A549 (cell line): ENCODE data around the gene ITGA11. TPM values are rescaled to one million over a fixed set of nuclear protein-coding genes. Genes with fewer than 3 reads are reported as not detected.

Experiments
- ATAC-seq, 2 experiments: fragments of 200-7000 bp in 1 of 2; fragments of >200 bp in 1 of 2; cut with Nextera tagmentation in 1 of 2; cut with Tn5 transposase in 1 of 2; 3 replicates each; pipeline versions ENCODE4 v1.8.0 to v1.9.1; 2018 to 2020; ENCODE audit warnings: mild to moderate bottlenecking in 1 of 2, moderate library complexity in 1 of 2
- CTCF ChIA-PET: fragments of 300-600 bp; sonication (Branson Sonifier 250); formaldehyde crosslinking; extraction: SDS; loops from one replicate; lab custom pipeline; 2021; ENCODE audit warnings: antibody characterized with exemption, inconsistent platforms; lab: Yijun Ruan, JAX
- POLR2A ChIA-PET: fragments of 350-600 bp; formaldehyde crosslinking; extraction: SDS; loops from one replicate; lab custom pipeline; 2021; ENCODE audit warnings: antibody characterized with exemption, inconsistent platforms; lab: Yijun Ruan, JAX
- DNase-seq, 2 experiments: peaks; one replicate each; pipeline versions ENCODE4 v3.0.0 to v3.0.0-alpha.2; 2011 to 2016; ENCODE audit warnings: low read depth in 1 of 2, low spot score in 1 of 2
- FAIRE-seq: peaks from 2 replicates; lab custom pipeline; 2011; peaks lifted over from hg19 to GRCh38; lab: Jason Lieb, UNC
- H3K27ac ChIP-seq, 2 experiments: fragments of >200 bp; sonication (Bioruptor Twin); formaldehyde crosslinking; 3 replicates each; pipeline ENCODE4 v1.5.1; 2016 to 2017
- H3K4me1 ChIP-seq: fragments of >200 bp; sonication (Bioruptor Twin); formaldehyde crosslinking; 3 replicates; pipeline ENCODE4 v1.6.1; 2016
- H3K4me2 ChIP-seq: fragments of >200 bp; sonication (Bioruptor Twin); formaldehyde crosslinking; 3 replicates; pipeline ENCODE4 v1.6.1; 2016
- H3K4me3 ChIP-seq: fragments of >200 bp; sonication (Bioruptor Twin); formaldehyde crosslinking; 3 replicates; pipeline ENCODE4 v1.5.1; 2016
- H3K9me3 ChIP-seq: fragments of >200 bp; sonication (Bioruptor Twin); formaldehyde crosslinking; 3 replicates; pipeline ENCODE4 v1.6.1; 2016
- EHF ChIP-seq: fragments of 250-450 bp; sonication (Bioruptor Pico); IDR thresholded peaks from 2 replicates; pipeline ENCODE4 v1.5.0; 2020; ENCODE audit warnings: mild to moderate bottlenecking
- EHMT2 ChIP-seq: fragments of 200-600 bp; sonication (generic); IDR thresholded peaks from 2 replicates; pipeline ENCODE4 v1.6.1; 2016; ENCODE audit warnings: antibody characterized with exemption, low read depth, mild to moderate bottlenecking, moderate library complexity
- FOXS1 ChIP-seq: fragments of 250-450 bp; sonication (Bioruptor Pico); IDR thresholded peaks from 2 replicates; pipeline ENCODE4 v1.5.0; 2020; ENCODE audit warnings: mild to moderate bottlenecking, moderate library complexity
- HDAC2 ChIP-seq: fragments of 200-600 bp; sonication (generic); IDR thresholded peaks from 2 replicates; pipeline ENCODE4 v1.6.1; 2016
- HEYL ChIP-seq: fragments of 250-450 bp; sonication (Bioruptor Pico); IDR thresholded peaks from 2 replicates; pipeline ENCODE4 v1.8.0; 2021; ENCODE audit warnings: mild to moderate bottlenecking, moderate library complexity
- NFE2L2 ChIP-seq: fragments of 150-350 bp; conservative IDR thresholded peaks from 2 replicates; pipeline ENCODE4 v1.6.1; 2014; ENCODE audit warnings: low read length
- POLR2A ChIP-seq: IDR thresholded peaks from 2 replicates; pipeline ENCODE4 v1.6.1; 2012; ENCODE audit warnings: mild to moderate bottlenecking, low read length
- RAD21 ChIP-seq, 2 experiments: fragments of >200 bp in 1 of 2; sonication (Bioruptor Twin) in 1 of 2; formaldehyde crosslinking in 1 of 2; IDR thresholded peaks in 1 of 2; conservative IDR thresholded peaks in 1 of 2; 2 replicates in 1 of 2; 3 replicates in 1 of 2; pipeline ENCODE4 v1.6.1; 2012 to 2018; ENCODE audit warnings: inconsistent platforms in 1 of 2
- RARB ChIP-seq: fragments of 250-450 bp; sonication (Bioruptor Pico); IDR thresholded peaks from 2 replicates; pipeline ENCODE4 v1.8.0; 2021; ENCODE audit warnings: mild to moderate bottlenecking, moderate library complexity
- RNF2 ChIP-seq: fragments of 200-600 bp; sonication (generic); IDR thresholded peaks from 2 replicates; pipeline ENCODE4 v1.6.1; 2016; ENCODE audit warnings: low read depth, mild to moderate bottlenecking, antibody characterized with exemption, moderate library complexity, borderline replicate concordance
- ZC3H11A ChIP-seq: fragments of 450-650 bp; IDR thresholded peaks from 2 replicates; pipeline ENCODE4 v1.6.1; 2014; ENCODE audit warnings: antibody characterized with exemption, mild to moderate bottlenecking
- ZNF302 ChIP-seq: fragments of 250-450 bp; sonication (Bioruptor Pico); IDR thresholded peaks from 2 replicates; pipeline ENCODE4 v1.9.0; 2021; ENCODE audit warnings: inconsistent platforms, mild to moderate bottlenecking, moderate library complexity
- ZSCAN20 ChIP-seq: fragments of 250-450 bp; sonication (Bioruptor Pico); IDR thresholded peaks from 2 replicates; pipeline ENCODE4 v1.8.0; 2022; ENCODE audit warnings: mild to moderate bottlenecking, moderate library complexity
- WGBS: methylation state at CpG from one replicate; pipeline ENCODE4 v1.1.6; 2017; ENCODE audit errors: missing lambda C conversion rate; 5-methylcytosine and 5-hydroxymethylcytosine counted together
- polyA plus RNA-seq, 4 experiments: library from polyadenylated mRNA; depleted of rRNA in 3 of 4; stranded (reverse); fragments of >200 nt; fragmentation: RNase III in 1 of 4; extraction: RNeasy Plus Mini Kit Qiagen cat#74134 plus additional on column Dnase treatment in 1 of 4; gene quantifications; 2 replicates in 3 of 4; 3 replicates in 1 of 4; pipeline ENCODE4 v1.2.3, GENCODE V29; 2011 to 2017
- TF ChIP-seq, protein P1 (sequence below): fragments of >200 bp; sonication (Bioruptor Twin); formaldehyde crosslinking; IDR thresholded peaks from 3 replicates; pipeline ENCODE4 v1.5.1; 2016
- TF ChIP-seq, protein P2 (sequence below): fragments of 250-450 bp; sonication (Bioruptor Pico); IDR thresholded peaks from 2 replicates; pipeline ENCODE4 v1.5.0; 2021; ENCODE audit warnings: mild to moderate bottlenecking, moderate library complexity, borderline replicate concordance
- TF ChIP-seq, protein P3 (sequence below): fragments of 450-650 bp; IDR thresholded peaks from 2 replicates; pipeline ENCODE4 v1.6.1; 2014; ENCODE audit warnings: antibody characterized with exemption
- TF ChIP-seq, protein P4 (sequence below): fragments of 150-350 bp; IDR thresholded peaks from 2 replicates; pipeline ENCODE4 v1.6.1; 2014; ENCODE audit warnings: low read depth, mild to moderate bottlenecking, low read length

The ITGA11 gene
- polyA plus RNA-seq, 2 of the 4 experiments (the other 2 are of a cell fraction), result 8.3 to 17.2 TPM

DNA sequence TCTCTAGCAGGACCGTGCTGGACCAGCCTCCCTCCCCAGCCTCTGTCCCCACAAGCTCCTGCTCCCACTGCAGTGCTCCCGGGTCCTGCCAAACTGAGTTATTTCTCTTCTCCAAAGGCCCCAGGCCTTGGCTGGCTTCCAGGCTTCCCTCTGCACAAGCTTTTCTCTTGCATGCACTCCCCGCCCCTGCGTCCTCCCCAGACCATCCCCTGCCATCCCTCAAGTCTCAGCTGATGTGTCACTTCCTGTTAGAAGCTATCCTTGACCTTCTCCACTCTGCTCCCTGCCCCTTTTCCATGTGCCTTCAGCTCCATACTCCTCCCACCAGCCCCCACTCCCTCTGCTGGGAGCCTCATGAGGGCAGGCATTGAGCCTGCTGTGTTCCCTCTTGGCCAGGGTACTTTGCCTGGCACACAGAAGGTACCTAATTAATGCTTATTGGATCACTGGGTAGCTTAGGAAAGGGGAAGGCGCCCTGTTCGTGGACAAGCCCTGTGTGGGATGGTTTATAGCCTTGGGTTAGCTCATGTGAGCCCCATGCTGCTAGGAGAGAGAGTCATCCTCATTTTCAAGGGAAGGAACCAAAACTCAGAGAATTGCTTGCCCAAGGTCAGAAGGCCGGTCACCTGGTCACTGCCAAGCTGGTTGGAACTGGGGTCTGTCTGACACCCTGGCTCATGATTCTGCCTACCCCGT is 98.0 kb downstream of the ITGA11 start:
- no peak for TF ChIP-seq HDAC2
- TF ChIP-seq NFE2L2, result no peak; the same call in 1 of the 2 replicates
- no peak for TF ChIP-seq RARB (CRISPR knock-in tag)
- TF ChIP-seq POLR2A, result no peak
- TF ChIP-seq, protein P1, sequence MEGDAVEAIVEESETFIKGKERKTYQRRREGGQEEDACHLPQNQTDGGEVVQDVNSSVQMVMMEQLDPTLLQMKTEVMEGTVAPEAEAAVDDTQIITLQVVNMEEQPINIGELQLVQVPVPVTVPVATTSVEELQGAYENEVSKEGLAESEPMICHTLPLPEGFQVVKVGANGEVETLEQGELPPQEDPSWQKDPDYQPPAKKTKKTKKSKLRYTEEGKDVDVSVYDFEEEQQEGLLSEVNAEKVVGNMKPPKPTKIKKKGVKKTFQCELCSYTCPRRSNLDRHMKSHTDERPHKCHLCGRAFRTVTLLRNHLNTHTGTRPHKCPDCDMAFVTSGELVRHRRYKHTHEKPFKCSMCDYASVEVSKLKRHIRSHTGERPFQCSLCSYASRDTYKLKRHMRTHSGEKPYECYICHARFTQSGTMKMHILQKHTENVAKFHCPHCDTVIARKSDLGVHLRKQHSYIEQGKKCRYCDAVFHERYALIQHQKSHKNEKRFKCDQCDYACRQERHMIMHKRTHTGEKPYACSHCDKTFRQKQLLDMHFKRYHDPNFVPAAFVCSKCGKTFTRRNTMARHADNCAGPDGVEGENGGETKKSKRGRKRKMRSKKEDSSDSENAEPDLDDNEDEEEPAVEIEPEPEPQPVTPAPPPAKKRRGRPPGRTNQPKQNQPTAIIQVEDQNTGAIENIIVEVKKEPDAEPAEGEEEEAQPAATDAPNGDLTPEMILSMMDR, result no peak
- no peak for TF ChIP-seq ZSCAN20 (CRISPR knock-in tag)
- TF ChIP-seq, protein P2, sequence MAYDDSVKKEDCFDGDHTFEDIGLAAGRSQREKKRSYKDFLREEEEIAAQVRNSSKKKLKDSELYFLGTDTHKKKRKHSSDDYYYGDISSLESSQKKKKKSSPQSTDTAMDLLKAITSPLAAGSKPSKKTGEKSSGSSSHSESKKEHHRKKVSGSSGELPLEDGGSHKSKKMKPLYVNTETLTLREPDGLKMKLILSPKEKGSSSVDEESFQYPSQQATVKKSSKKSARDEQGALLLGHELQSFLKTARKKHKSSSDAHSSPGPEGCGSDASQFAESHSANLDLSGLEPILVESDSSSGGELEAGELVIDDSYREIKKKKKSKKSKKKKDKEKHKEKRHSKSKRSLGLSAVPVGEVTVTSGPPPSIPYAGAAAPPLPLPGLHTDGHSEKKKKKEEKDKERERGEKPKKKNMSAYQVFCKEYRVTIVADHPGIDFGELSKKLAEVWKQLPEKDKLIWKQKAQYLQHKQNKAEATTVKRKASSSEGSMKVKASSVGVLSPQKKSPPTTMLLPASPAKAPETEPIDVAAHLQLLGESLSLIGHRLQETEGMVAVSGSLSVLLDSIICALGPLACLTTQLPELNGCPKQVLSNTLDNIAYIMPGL (CRISPR knock-in tag), result no peak
- no peak for TF ChIP-seq RNF2
- TF ChIP-seq, protein P3, sequence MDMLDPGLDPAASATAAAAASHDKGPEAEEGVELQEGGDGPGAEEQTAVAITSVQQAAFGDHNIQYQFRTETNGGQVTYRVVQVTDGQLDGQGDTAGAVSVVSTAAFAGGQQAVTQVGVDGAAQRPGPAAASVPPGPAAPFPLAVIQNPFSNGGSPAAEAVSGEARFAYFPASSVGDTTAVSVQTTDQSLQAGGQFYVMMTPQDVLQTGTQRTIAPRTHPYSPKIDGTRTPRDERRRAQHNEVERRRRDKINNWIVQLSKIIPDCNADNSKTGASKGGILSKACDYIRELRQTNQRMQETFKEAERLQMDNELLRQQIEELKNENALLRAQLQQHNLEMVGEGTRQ, result no peak
- peak in 1 of 2 experiments; percentile 26 for DNase-seq
- ChIA-PET POLR2A (interaction anchor here (0.6 kb wide), 1 partner anchor 655 kb away, joined by 3 read pairs; no protein-coding TSS in a partner anchor), CTCF (interaction anchor here (0.7 to 4.2 kb wide), 14 partner anchors 9 to 340 kb away, joined by 3 to 35 read pairs (median 4); no protein-coding TSS in a partner anchor)
- ATAC-seq, result no peak
- Histone ChIP-seq H3K4me3 (no peak overlapping the region), H3K27ac (peak overlapping the region in 1 of 2 experiments; percentile 66; a peak in 3 of 6 replicates), H3K4me1 (peaks cover 32% of the 10 kb centered on the region), H3K9me3 (no peaks in the 10 kb centered on the region), H3K4me2 (no peak overlapping the region; the same call in 2 of the 3 replicates)
- no peak for FAIRE-seq
- 79% methylated on average over 8 of the region's 8 CpGs for WGBS

DNA sequence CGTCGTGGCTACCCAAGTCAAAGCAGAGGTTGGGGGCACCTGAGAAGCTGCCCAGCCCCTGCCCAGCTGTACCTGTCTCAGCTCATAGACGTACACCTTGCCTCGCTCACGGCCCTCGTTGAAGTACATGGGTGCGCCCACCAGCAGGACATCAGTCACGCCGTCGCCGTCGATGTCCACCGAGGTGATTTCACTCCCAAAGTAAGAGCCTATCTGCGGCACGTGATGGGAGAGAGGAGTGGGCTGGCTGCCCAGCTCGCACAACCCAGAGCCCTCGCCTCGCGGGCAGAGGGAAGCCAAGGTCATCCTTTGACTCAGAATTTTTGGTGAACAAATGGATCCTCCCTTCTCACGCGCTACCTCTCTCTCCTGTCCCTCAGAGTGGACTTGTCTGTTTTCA is 99.7 kb downstream of the ITGA11 start:
- 89% methylated on average over 21 of the region's 21 CpGs for WGBS
- Histone ChIP-seq H3K4me3 (no peak overlapping the region), H3K27ac (no peak overlapping the region), H3K9me3 (no peaks in the 10 kb centered on the region), H3K4me2 (no peak overlapping the region), H3K4me1 (peaks cover 21% of the 10 kb centered on the region)
- FAIRE-seq (no peak), DNase-seq (no peak), ATAC-seq (no peak)
- ChIA-PET POLR2A (no interaction called here), CTCF (interaction anchor here (1.5 to 3.0 kb wide), 2 partner anchors 15 to 26 kb away, joined by 4 to 25 read pairs; no protein-coding TSS in a partner anchor)
- no peak for TF ChIP-seq FOXS1
- TF ChIP-seq RAD21 (conservative IDR thresholded peaks at IDR 0.05 in 1 of 2, IDR thresholded peaks at IDR 0.05 in 1 of 2), result no peak
- no peak for TF ChIP-seq EHF (CRISPR knock-in tag)
- no peak for TF ChIP-seq NFE2L2
- no peak for TF ChIP-seq HEYL (CRISPR knock-in tag)
- no peak for TF ChIP-seq ZC3H11A
- TF ChIP-seq ZNF302 (CRISPR knock-in tag), result no peak
- TF ChIP-seq, all 56 proteins: peak for 0

DNA sequence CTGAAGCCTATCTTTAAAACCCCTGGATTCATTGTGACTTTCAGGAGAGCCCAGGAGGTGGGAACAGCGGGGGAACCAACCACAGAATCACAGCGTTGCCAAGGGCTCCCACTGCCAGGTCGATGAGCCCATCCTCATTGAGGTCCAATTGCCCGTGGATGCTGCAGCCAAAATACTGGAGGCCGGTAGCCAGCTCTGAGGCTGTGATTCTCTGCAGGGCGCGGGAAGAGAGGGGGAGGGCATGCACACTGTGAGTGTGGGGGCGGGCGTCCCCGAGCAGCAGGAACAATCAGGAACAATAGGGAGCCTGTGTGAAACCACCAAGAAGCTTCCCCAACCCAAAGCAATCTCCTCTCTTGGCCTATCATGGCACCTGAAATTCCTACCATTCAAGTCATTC is 101.1 kb downstream of the ITGA11 start:
- WGBS, result 79% methylated on average over 10 of the region's 10 CpGs

More for the DNA sequence above, 101.1 kb downstream of the ITGA11 start:
- no peak for DNase-seq
- ChIA-PET POLR2A (interaction anchor here (0.6 kb wide), 1 partner anchor 23 kb away, joined by 3 read pairs; no protein-coding TSS in a partner anchor), CTCF (interaction anchor here (1.5 kb wide), 1 partner anchor 14 kb away, joined by 4 read pairs; no protein-coding TSS in a partner anchor)
- H3K9me3 ChIP-seq, result no peaks in the 10 kb centered on the region
- H3K4me2 ChIP-seq, result no peak overlapping the region
- H3K27ac ChIP-seq, result no peak overlapping the region
- H3K4me3 ChIP-seq, result no peak overlapping the region
- TF ChIP-seq NFE2L2 (no peak), EHMT2 (no peak), RNF2 (no peak)
- TF ChIP-seq, protein P3, result no peak
- TF ChIP-seq, protein P4, sequence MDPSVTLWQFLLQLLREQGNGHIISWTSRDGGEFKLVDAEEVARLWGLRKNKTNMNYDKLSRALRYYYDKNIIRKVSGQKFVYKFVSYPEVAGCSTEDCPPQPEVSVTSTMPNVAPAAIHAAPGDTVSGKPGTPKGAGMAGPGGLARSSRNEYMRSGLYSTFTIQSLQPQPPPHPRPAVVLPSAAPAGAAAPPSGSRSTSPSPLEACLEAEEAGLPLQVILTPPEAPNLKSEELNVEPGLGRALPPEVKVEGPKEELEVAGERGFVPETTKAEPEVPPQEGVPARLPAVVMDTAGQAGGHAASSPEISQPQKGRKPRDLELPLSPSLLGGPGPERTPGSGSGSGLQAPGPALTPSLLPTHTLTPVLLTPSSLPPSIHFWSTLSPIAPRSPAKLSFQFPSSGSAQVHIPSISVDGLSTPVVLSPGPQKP, result no peak
- no peak for ATAC-seq
- no peak for FAIRE-seq
- H3K4me1 ChIP-seq, result peaks cover 21% of the 10 kb centered on the region
